ENCODE data around the gene GRAMD1B.

The GRAMD1B gene

GRCh38 chr11:123429913-123430720 lies at the start of gene GRAMD1B:
Gene GRAMD1B (plus strand): TSS chr11:123430269. CDS start chr11:123430793, 524 bp downstream.
- DNase-seq (ENCODE audit: low read depth) = no peak

- no peak for DNase-seq (ENCODE audit: low read depth)
Observed at GRCh38 chr11:123381149-123381548, 48.9 kb upstream of the GRAMD1B start.

GRCh38 chr11:123381817-123382554 lies 48.1 kb upstream of the GRAMD1B start:
- DNase-seq (ENCODE audit: low read depth) = no peak

GRCh38 chr11:123382555-123383074 lies 47.5 kb upstream of the GRAMD1B start:
- DNase-seq (ENCODE audit: low read depth) = no peak

- DNase-seq (ENCODE audit: low read depth) = no peak
Observed at GRCh38 chr11:123384116-123384515, 46.0 kb upstream of the GRAMD1B start.

- DNase-seq (ENCODE audit: low read depth) = no peak
Observed at GRCh38 chr11:123386796-123387510, 43.1 kb upstream of the GRAMD1B start.

GRCh38 chr11:123388640-123389039 lies 41.4 kb upstream of the GRAMD1B start:
- DNase-seq (ENCODE audit: low read depth) = no peak

GRCh38 chr11:123390146-123390545 lies 39.9 kb upstream of the GRAMD1B start:
- DNase-seq (ENCODE audit: low read depth) = no peak

GRCh38 chr11:123391646-123392348 lies 38.3 kb upstream of the GRAMD1B start:
- no peak for DNase-seq (ENCODE audit: low read depth)

GRCh38 chr11:123392431-123392830 lies 37.6 kb upstream of the GRAMD1B start:
- DNase-seq (ENCODE audit: low read depth) = no peak

- DNase-seq (ENCODE audit: low read depth) = no peak
Observed at GRCh38 chr11:123392844-123393243, 37.2 kb upstream of the GRAMD1B start.

DNA sequence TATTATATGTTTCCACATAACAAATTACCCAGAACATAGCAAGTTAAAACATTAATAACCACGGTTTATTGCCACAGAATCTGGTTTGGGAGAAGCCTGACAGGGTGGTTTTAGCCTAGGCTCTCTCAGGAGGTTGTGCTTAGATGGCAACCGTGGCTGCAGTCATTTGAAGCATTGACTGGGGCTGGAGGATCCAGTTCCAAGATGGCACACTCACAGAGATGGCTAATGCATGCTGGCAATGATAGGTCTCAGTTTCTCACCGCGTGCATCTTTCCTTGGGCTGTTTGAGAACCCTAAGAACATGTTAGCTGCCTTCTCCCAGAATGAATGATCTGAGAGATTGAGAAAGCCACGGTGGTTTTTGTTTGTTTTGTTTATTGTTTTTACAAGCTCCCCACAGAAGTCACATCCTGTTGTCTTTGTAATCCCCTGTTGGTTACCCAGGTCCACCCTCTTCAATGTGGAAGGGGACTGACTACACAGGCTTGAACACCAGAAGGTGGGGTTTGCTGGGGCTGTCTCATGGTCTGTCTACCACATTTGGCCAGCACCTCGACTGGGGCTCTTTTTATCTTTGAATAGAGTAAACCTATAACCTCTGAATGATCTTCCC lies 36.6 kb upstream of the GRAMD1B start:
- DNase-seq (ENCODE audit: low read depth) = no peak

DNA sequence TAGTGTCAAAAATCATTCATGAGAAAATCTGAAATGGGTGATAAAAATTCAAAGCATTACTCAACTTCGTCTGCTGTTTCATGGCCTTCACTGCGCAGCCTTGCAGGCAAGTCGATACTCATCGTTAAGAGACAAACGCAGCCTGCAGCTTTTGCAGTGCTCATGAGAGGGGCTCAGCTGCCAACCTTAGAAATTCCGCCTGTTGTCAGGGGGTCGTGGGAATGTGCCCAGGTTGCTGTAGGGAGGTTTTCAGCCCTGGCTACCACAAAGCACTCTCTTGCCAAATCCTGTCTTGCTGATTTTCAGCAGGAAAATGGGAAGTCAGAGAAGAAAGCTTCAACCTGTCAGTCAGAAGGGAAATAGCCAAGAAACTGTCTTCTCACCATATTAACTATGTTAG lies 25.4 kb upstream of the GRAMD1B start:
- no peak for DNase-seq (ENCODE audit: low read depth)

- DNase-seq (ENCODE audit: low read depth) = no peak
Observed at GRCh38 chr11:123405123-123405592, 24.9 kb upstream of the GRAMD1B start.

- no peak for DNase-seq (ENCODE audit: low read depth)
Observed at GRCh38 chr11:123406441-123407129, 23.5 kb upstream of the GRAMD1B start.

- DNase-seq (ENCODE audit: low read depth) = no peak
Observed at GRCh38 chr11:123407130-123407995, 22.7 kb upstream of the GRAMD1B start.

- no peak for DNase-seq (ENCODE audit: low read depth)
Observed at GRCh38 chr11:123407996-123408597, 22.0 kb upstream of the GRAMD1B start.

GRCh38 chr11:123408619-123409455 lies 21.2 kb upstream of the GRAMD1B start:
- no peak for DNase-seq (ENCODE audit: low read depth)

All from CMK (cell line).